Progenitor cell of endocrine pancreas (in vitro differentiated cells): ENCODE results near the gene FCN2. TPM values are rescaled to one million over a fixed set of nuclear protein-coding genes. Genes with fewer than 3 reads are reported as not detected.

Experiments used
- DNase-seq: peaks from one replicate; pipeline ENCODE4 v3.0.0; 2021; ENCODE audit warnings: low spot score; ENCODE audit not compliant: unreplicated experiment
- H3K27ac Mint-ChIP-seq: 2 replicates; pipeline ENCODE4 v1.8.0; 2021; ENCODE audit warnings: mild to moderate bottlenecking, moderate library complexity, mixed read lengths
- H3K27me3 Mint-ChIP-seq: 2 replicates; pipeline ENCODE4 v1.8.0; 2021; ENCODE audit warnings: mixed read lengths
- H3K36me3 Mint-ChIP-seq: 2 replicates; pipeline ENCODE4 v1.8.0; 2022; ENCODE audit warnings: mixed read lengths; ENCODE audit not compliant: insufficient read depth
- H3K4me1 Mint-ChIP-seq: 2 replicates; pipeline ENCODE4 v1.8.0; 2021; ENCODE audit warnings: low read depth, mixed read lengths
- H3K4me3 Mint-ChIP-seq: 2 replicates; pipeline ENCODE4 v1.8.0; 2021; ENCODE audit warnings: low read depth, mild to moderate bottlenecking, moderate library complexity, mixed read lengths
- H3K9me3 Mint-ChIP-seq: 2 replicates; pipeline ENCODE4 v1.8.0; 2021; ENCODE audit warnings: low read depth, mixed read lengths
- CTCF ChIP-seq: fragments of 200-600 bp; sonication (generic); IDR thresholded peaks from one replicate; pipeline ENCODE4 v1.5.0; 2021; ENCODE audit warnings: antibody characterized with exemption, mild to moderate bottlenecking; ENCODE audit not compliant: unreplicated experiment
- total RNA-seq: library from RNA; stranded (reverse); gene quantifications from 2 replicates; pipeline ENCODE4 v1.2.1, GENCODE V29; 2021

Gene FCN2
- total RNA-seq, 1 donor from 2014 or later, result not detected

- no peak overlapping the region for H3K4me3 Mint-ChIP-seq
- no peaks in the 10 kb centered on the region for H3K9me3 Mint-ChIP-seq
- no peak overlapping the region for H3K27ac Mint-ChIP-seq
- TF ChIP-seq CTCF, result no peak
- peaks cover 10% of the 10 kb centered on the region for H3K27me3 Mint-ChIP-seq
- H3K36me3 Mint-ChIP-seq, result no peaks in the 10 kb centered on the region
- no peak for DNase-seq
- H3K4me1 Mint-ChIP-seq, result no peaks in the 10 kb centered on the region
Measured at GRCh38 chr9:134885679-134886412, 5.2 kb downstream of the FCN2 start.

- H3K27ac Mint-ChIP-seq, result no peak overlapping the region
- DNase-seq, result no peak
- H3K9me3 Mint-ChIP-seq, result no peaks in the 10 kb centered on the region
- no peaks in the 10 kb centered on the region for H3K36me3 Mint-ChIP-seq
- H3K27me3 Mint-ChIP-seq, result peaks cover 14% of the 10 kb centered on the region
- no peak overlapping the region for H3K4me3 Mint-ChIP-seq
- no peaks in the 10 kb centered on the region for H3K4me1 Mint-ChIP-seq
- TF ChIP-seq CTCF, result no peak
Measured at GRCh38 chr9:134886413-134886913, 5.9 kb downstream of the FCN2 start.

- Mint-ChIP-seq H3K27ac (no peak overlapping the region), H3K27me3 (peaks cover 16% of the 10 kb centered on the region), H3K9me3 (no peaks in the 10 kb centered on the region), H3K36me3 (no peaks in the 10 kb centered on the region), H3K4me3 (no peak overlapping the region), H3K4me1 (no peaks in the 10 kb centered on the region)
- no peak for DNase-seq
- TF ChIP-seq CTCF, result no peak
Measured at GRCh38 chr9:134887219-134887618, 6.6 kb downstream of the FCN2 start.

GRCh38 chr9:134887686-134888602 lies 7.3 kb downstream of the FCN2 start:
- H3K27me3 Mint-ChIP-seq, result peaks cover 16% of the 10 kb centered on the region
- no peaks in the 10 kb centered on the region for H3K36me3 Mint-ChIP-seq
- DNase-seq, result no peak
- H3K27ac Mint-ChIP-seq, result no peak overlapping the region
- no peak for TF ChIP-seq CTCF
- no peaks in the 10 kb centered on the region for H3K9me3 Mint-ChIP-seq
- no peaks in the 10 kb centered on the region for H3K4me1 Mint-ChIP-seq
- H3K4me3 Mint-ChIP-seq, result no peak overlapping the region

- Mint-ChIP-seq H3K27ac (no peak overlapping the region), H3K27me3 (peaks cover 16% of the 10 kb centered on the region), H3K4me1 (no peaks in the 10 kb centered on the region), H3K9me3 (no peaks in the 10 kb centered on the region), H3K36me3 (no peaks in the 10 kb centered on the region), H3K4me3 (no peak overlapping the region)
- no peak for TF ChIP-seq CTCF
- DNase-seq, result no peak
Measured at GRCh38 chr9:134888603-134889190, 8.1 kb downstream of the FCN2 start.
